CD4-positive, alpha-beta T cell (primary cell): ENCODE data around the gene CPM. TPM values are rescaled to one million over a fixed set of nuclear protein-coding genes. Genes with fewer than 3 reads are reported as not detected.

Experiments
- ATAC-seq: fragments of 200-7000 bp; cut with Tn5 transposase; one replicate; pipeline ENCODE4 v1.10.0; 2022; ENCODE audit warnings: mild to moderate bottlenecking; ENCODE audit not compliant: poor library complexity
- CTCF ChIA-PET: fragments of 350-600 bp; sonication (Branson Sonifier 250); formaldehyde crosslinking; loops from one replicate; lab custom pipeline; 2021; ENCODE audit warnings: antibody characterized with exemption, inconsistent platforms; lab: Charles Lee
- POLR2A ChIA-PET: fragments of 350-600 bp; sonication (Branson Sonifier 250); formaldehyde crosslinking; loops from one replicate; lab custom pipeline; 2021; ENCODE audit warnings: antibody characterized with exemption, inconsistent platforms; lab: Charles Lee
- DNase-seq, 14 experiments: peaks; one replicate each; pipeline ENCODE4 v3.0.0-alpha.2; 2013 to 2020; ENCODE audit warnings: mixed read lengths in 2 of 14
- H3K27ac ChIP-seq, 2 donors: one replicate each; pipeline versions ENCODE4 v1.5.1 to v1.7.0; 2013; ENCODE audit warnings: low read length in 2 of 2, low read depth in 1 of 2, mild to moderate bottlenecking in 1 of 2
- H3K27me3 ChIP-seq, 2 experiments: 1 replicate in 1 of 2; 2 replicates in 1 of 2; pipeline versions ENCODE4 v1.6.1 to v1.7.0; 2013; ENCODE audit warnings: low read length in 2 of 2, control low read depth in 1 of 2, mild to moderate bottlenecking in 1 of 2, moderate library complexity in 1 of 2; ENCODE audit not compliant: insufficient read depth in 2 of 2, control insufficient read depth in 1 of 2
- H3K36me3 ChIP-seq: one replicate; pipeline ENCODE4 v1.6.1; 2013; ENCODE audit warnings: low read length, control low read depth; ENCODE audit not compliant: insufficient read depth
- H3K4me1 ChIP-seq: one replicate; pipeline ENCODE4 v1.6.1; 2013; ENCODE audit warnings: low read length, control low read depth; ENCODE audit not compliant: insufficient read depth
- H3K4me3 ChIP-seq: one replicate; pipeline ENCODE4 v1.5.1; 2013; ENCODE audit warnings: mild to moderate bottlenecking, low read length, moderate library complexity
- H3K9me3 ChIP-seq, 2 experiments: 1 replicate in 1 of 2; 2 replicates in 1 of 2; pipeline versions ENCODE4 v1.6.1 to v1.7.0; 2013; ENCODE audit warnings: low read length in 2 of 2, mild to moderate bottlenecking in 2 of 2, control low read depth in 1 of 2, moderate library complexity in 1 of 2; ENCODE audit not compliant: control insufficient read depth in 1 of 2, insufficient read depth in 1 of 2
- H3K27ac Mint-ChIP-seq: one replicate; pipeline ENCODE4 v1.8.0; 2020; ENCODE audit warnings: mixed read lengths
- H3K27me3 Mint-ChIP-seq: one replicate; pipeline ENCODE4 v1.8.0; 2021; ENCODE audit warnings: mixed read lengths
- H3K36me3 Mint-ChIP-seq: one replicate; pipeline ENCODE4 v1.8.0; 2021; ENCODE audit warnings: low read depth, mixed read lengths
- H3K4me1 Mint-ChIP-seq: one replicate; pipeline ENCODE4 v1.8.0; 2021; ENCODE audit warnings: low read depth, mixed read lengths
- H3K4me3 Mint-ChIP-seq: one replicate; pipeline ENCODE4 v1.8.0; 2020; ENCODE audit warnings: mild to moderate bottlenecking, mixed read lengths
- H3K9me3 Mint-ChIP-seq: one replicate; pipeline ENCODE4 v1.8.0; 2020; ENCODE audit warnings: mixed read lengths
- CTCF ChIP-seq: fragments of 200-600 bp; IDR thresholded peaks from one replicate; pipeline ENCODE4 v1.8.0; 2022; ENCODE audit warnings: antibody characterized with exemption, mild to moderate bottlenecking
- intact Hi-C, 2 experiments: fragments of 100-400 bp; cut with DNase I in 1 of 2; cut with micrococcal nuclease in 1 of 2; formaldehyde crosslinking; loops; one replicate each; pipeline versions ENCODE4 v1.15.1 to v1.9.0; 2023 to 2025; cut with DNase I, micrococcal nuclease
- total RNA-seq, 174 experiments: library from RNA in 2 of 174; stranded (reverse) in 2 of 174; gene quantifications; one replicate each; pipeline ENCODE4 v1.2.3 and lab custom pipeline; 2021 to 2026

Gene CPM
- total RNA-seq, 2 experiments from 2014 or later: 1.9 to 2.2 TPM

- ATAC-seq: no peak
- Histone ChIP-seq H3K27ac (no peak overlapping the region), H3K27me3 (no peaks in the 10 kb centered on the region), H3K36me3 (no peaks in the 10 kb centered on the region), H3K4me3 (no peak overlapping the region), H3K9me3 (no peaks in the 10 kb centered on the region), H3K4me1 (no peaks in the 10 kb centered on the region)
- no peak for TF ChIP-seq CTCF
- POLR2A ChIA-PET: no interaction called here
- H3K4me1 Mint-ChIP-seq: no peaks in the 10 kb centered on the region
- CTCF ChIA-PET: interaction anchor here (1.4 kb wide), 1 partner anchor 18 kb away, joined by 3 read pairs; no protein-coding TSS in a partner anchor
- no peak overlapping the region for H3K4me3 Mint-ChIP-seq
- H3K27ac Mint-ChIP-seq: no peak overlapping the region
- no peaks in the 10 kb centered on the region for H3K36me3 Mint-ChIP-seq
- no peaks in the 10 kb centered on the region for H3K9me3 Mint-ChIP-seq
- H3K27me3 Mint-ChIP-seq: no peaks in the 10 kb centered on the region
- DNase-seq: no peak
- intact Hi-C loops: no loop called here
These were observed 34.1 kb upstream of the CPM start for GRCh38 chr12:68967046-68967445.

GRCh38 chr12:68963856-68964745, 31.1 kb upstream of the CPM start:
- TF ChIP-seq CTCF: no peak
- no peaks in the 10 kb centered on the region for H3K27me3 ChIP-seq
- CTCF ChIA-PET: no interaction called here
- POLR2A ChIA-PET: no interaction called here
- no peaks in the 10 kb centered on the region for H3K9me3 ChIP-seq
- Mint-ChIP-seq H3K27ac (no peak overlapping the region), H3K36me3 (no peaks in the 10 kb centered on the region), H3K27me3 (no peaks in the 10 kb centered on the region), H3K9me3 (no peaks in the 10 kb centered on the region), H3K4me3 (no peak overlapping the region), H3K4me1 (no peaks in the 10 kb centered on the region)
- ATAC-seq: no peak
- no peaks in the 10 kb centered on the region for H3K4me1 ChIP-seq
- intact Hi-C loops: no loop called here
- H3K4me3 ChIP-seq: no peak overlapping the region
- H3K36me3 ChIP-seq: no peaks in the 10 kb centered on the region
- DNase-seq: no peak
- H3K27ac ChIP-seq: no peak overlapping the region

GRCh38 chr12:68962877-68963855, 30.2 kb upstream of the CPM start:
- peaks cover 5% of the 10 kb centered on the region for H3K4me1 ChIP-seq
- no peak for TF ChIP-seq CTCF
- Mint-ChIP-seq H3K36me3 (no peaks in the 10 kb centered on the region), H3K4me1 (no peaks in the 10 kb centered on the region), H3K27ac (no peak overlapping the region), H3K4me3 (no peak overlapping the region), H3K9me3 (no peaks in the 10 kb centered on the region), H3K27me3 (no peaks in the 10 kb centered on the region)
- no peaks in the 10 kb centered on the region for H3K27me3 ChIP-seq
- no peak overlapping the region for H3K27ac ChIP-seq
- ATAC-seq (no peak), DNase-seq (peak in 2 of 14 experiments; percentile 23 to 30)
- no peaks in the 10 kb centered on the region for H3K36me3 ChIP-seq
- H3K9me3 ChIP-seq: no peaks in the 10 kb centered on the region
- ChIA-PET POLR2A (no interaction called here), CTCF (no interaction called here)
- intact Hi-C loops: no loop called here
- H3K4me3 ChIP-seq: no peak overlapping the region
